ENCODE measurements around the gene KLHL17. TPM values are rescaled to one million over a fixed set of nuclear protein-coding genes. Genes with fewer than 3 reads are reported as not detected.

The KLHL17 gene
- total RNA-seq, 1 donor from 2014 or later = 15.1 TPM

DNA sequence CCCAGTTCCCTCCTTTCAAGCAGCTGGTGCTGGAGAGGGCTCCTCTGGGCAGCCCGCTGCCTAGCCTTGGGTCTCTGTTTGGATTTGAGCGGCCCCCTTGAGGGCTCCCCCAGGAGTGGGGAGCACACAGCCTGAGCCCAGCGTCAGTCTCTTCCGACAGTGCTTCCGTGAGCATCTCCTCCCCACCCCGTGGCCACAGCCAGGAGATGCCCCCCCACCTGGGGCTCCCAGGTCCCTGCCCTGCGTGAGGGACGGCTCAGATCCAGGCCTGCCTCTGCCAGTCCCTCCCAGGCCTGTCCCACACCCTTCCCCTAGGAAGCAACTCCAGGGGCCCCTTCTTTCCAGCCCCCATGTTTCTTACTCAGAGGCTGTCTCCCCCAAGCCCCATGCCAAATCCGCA, 33.1 kb upstream of the KLHL17 start:
- Mint-ChIP-seq H3K4me3 (no peak overlapping the region), H3K27me3 (peaks cover 40% of the 10 kb centered on the region), H3K4me1 (peaks cover 11% of the 10 kb centered on the region), H3K36me3 (ENCODE audit: low read depth) (no peaks in the 10 kb centered on the region), H3K27ac (no peak overlapping the region), H3K9me3 (no peaks in the 10 kb centered on the region)
- ChIA-PET POLR2A (no interaction called here), CTCF (no interaction called here)
- TF ChIP-seq CTCF (IDR thresholded peaks at IDR 0.05) = no peak
- ATAC-seq (ENCODE audit: low read depth) (no peak), DNase-seq (no peak)
- intact Hi-C loops (cut with micrococcal nuclease) = no loop called here

DNA sequence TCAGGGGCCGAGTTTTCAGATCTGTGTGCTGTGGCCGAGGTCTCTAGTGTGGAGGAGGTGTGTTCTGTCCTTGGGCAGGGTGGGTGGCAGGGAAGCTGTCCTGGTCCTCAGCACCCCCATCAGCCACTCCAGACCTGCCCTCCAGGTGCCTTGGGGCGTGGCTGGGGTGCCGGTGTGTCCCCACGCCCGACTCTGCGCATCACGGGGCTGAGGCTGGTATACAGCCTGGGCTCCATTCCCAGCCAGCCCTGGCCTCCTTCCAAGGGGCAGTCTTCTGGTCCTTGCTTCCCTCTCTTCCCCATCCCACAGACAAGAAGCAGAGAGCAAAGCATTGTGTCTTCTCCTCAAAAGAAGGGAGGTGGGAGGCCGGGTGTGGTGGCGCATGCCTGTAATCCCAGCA, 32.6 kb upstream of the KLHL17 start:
- Mint-ChIP-seq H3K4me1 (peaks cover 11% of the 10 kb centered on the region), H3K27me3 (peaks cover 35% of the 10 kb centered on the region)
- CTCF ChIA-PET = no interaction called here

GRCh38 chr1:928825-929661, 31.3 kb upstream of the KLHL17 start:
- POLR2A ChIA-PET = no interaction called here

More for the DNA sequence above, 32.6 kb upstream of the KLHL17 start:
- POLR2A ChIA-PET = no interaction called here
- H3K36me3 Mint-ChIP-seq (ENCODE audit: low read depth) = no peaks in the 10 kb centered on the region
- DNase-seq (no peak), ATAC-seq (ENCODE audit: low read depth) (no peak)
- H3K9me3 Mint-ChIP-seq = no peaks in the 10 kb centered on the region
- TF ChIP-seq CTCF (IDR thresholded peaks at IDR 0.05) = no peak
- intact Hi-C loops (cut with micrococcal nuclease) = no loop called here
- no peak overlapping the region for H3K27ac Mint-ChIP-seq
- H3K4me3 Mint-ChIP-seq = no peak overlapping the region

GRCh38 chr1:929712-930632, 30.4 kb upstream of the KLHL17 start:
- no peak for DNase-seq
- no peak for TF ChIP-seq CTCF (IDR thresholded peaks at IDR 0.05)
- CTCF ChIA-PET = no interaction called here
- Mint-ChIP-seq H3K4me1 (peaks cover 6% of the 10 kb centered on the region), H3K36me3 (ENCODE audit: low read depth) (no peaks in the 10 kb centered on the region), H3K4me3 (no peak overlapping the region), H3K9me3 (no peaks in the 10 kb centered on the region), H3K27me3 (peaks cover 34% of the 10 kb centered on the region), H3K27ac (no peak overlapping the region)
- intact Hi-C loops (cut with micrococcal nuclease) = no loop called here
- no peak for ATAC-seq (ENCODE audit: low read depth)
- POLR2A ChIA-PET = no interaction called here

More at GRCh38 chr1:928825-929661, 31.3 kb upstream of the KLHL17 start:
- no peaks in the 10 kb centered on the region for H3K36me3 Mint-ChIP-seq (ENCODE audit: low read depth)
- intact Hi-C loops (cut with micrococcal nuclease) = no loop called here
- CTCF ChIA-PET = no interaction called here
- DNase-seq = no peak
- ATAC-seq (ENCODE audit: low read depth) = no peak
- H3K9me3 Mint-ChIP-seq = no peaks in the 10 kb centered on the region
- TF ChIP-seq CTCF (IDR thresholded peaks at IDR 0.05) = no peak
- H3K4me1 Mint-ChIP-seq = peaks cover 6% of the 10 kb centered on the region
- no peak overlapping the region for H3K4me3 Mint-ChIP-seq
- no peak overlapping the region for H3K27ac Mint-ChIP-seq
- peaks cover 32% of the 10 kb centered on the region for H3K27me3 Mint-ChIP-seq

GRCh38 chr1:930633-931138, 29.7 kb upstream of the KLHL17 start:
- Mint-ChIP-seq H3K9me3 (no peaks in the 10 kb centered on the region), H3K36me3 (ENCODE audit: low read depth) (no peaks in the 10 kb centered on the region), H3K4me1 (peaks cover 5% of the 10 kb centered on the region), H3K4me3 (no peak overlapping the region), H3K27ac (no peak overlapping the region), H3K27me3 (peaks cover 41% of the 10 kb centered on the region)
- ChIA-PET POLR2A (no interaction called here), CTCF (no interaction called here)
- ATAC-seq (ENCODE audit: low read depth) (no peak), DNase-seq (no peak)
- intact Hi-C loops (cut with micrococcal nuclease) = no loop called here
- no peak for TF ChIP-seq CTCF (IDR thresholded peaks at IDR 0.05)
